LNCaP clone FGC (cell line): Measurements from ENCODE around the gene GUCY2D.
"Not testable (repeated sequence)": the region's sequence is repeated elsewhere in the genome, so short reads cannot be mapped to it uniquely, and the experiment has no call there.

Experiments
- DNase-seq: peaks from one replicate; pipeline ENCODE4 v3.0.0-alpha.2; 2011; ENCODE audit warnings: low read depth
- H3K4me3 ChIP-seq: 2 replicates; pipeline ENCODE4 v1.5.1; 2011; ENCODE audit warnings: mild to moderate bottlenecking, low read depth, low read length, control low read depth
- TF ChIP-seq, protein P1 (sequence below): IDR thresholded peaks from 2 replicates; pipeline ENCODE4 v1.5.1; 2012; ENCODE audit warnings: mild to moderate bottlenecking; ENCODE audit not compliant: control insufficient read depth, insufficient read depth; ENCODE audit errors: extremely low read depth

Gene GUCY2D

DNA sequence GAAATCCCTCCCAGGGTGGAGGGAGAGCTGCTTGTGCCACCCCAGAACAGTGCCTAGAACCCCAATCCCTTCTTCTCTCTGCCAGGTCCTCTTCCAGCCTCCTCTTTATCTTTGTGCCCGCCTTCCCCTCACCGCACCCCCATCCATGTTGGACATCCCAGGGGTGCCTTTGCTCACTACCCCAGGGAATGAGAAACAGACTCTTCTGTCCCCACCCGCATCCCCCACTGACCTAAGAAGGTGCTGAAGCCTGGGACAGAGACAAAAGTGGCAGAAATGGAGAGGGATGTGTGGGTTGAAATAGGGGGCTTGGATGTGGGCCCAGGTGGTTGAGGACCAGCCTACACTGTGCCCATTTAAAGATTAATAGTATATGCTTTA lies 53.4 kb downstream of the GUCY2D start:
- TF ChIP-seq, protein P1, sequence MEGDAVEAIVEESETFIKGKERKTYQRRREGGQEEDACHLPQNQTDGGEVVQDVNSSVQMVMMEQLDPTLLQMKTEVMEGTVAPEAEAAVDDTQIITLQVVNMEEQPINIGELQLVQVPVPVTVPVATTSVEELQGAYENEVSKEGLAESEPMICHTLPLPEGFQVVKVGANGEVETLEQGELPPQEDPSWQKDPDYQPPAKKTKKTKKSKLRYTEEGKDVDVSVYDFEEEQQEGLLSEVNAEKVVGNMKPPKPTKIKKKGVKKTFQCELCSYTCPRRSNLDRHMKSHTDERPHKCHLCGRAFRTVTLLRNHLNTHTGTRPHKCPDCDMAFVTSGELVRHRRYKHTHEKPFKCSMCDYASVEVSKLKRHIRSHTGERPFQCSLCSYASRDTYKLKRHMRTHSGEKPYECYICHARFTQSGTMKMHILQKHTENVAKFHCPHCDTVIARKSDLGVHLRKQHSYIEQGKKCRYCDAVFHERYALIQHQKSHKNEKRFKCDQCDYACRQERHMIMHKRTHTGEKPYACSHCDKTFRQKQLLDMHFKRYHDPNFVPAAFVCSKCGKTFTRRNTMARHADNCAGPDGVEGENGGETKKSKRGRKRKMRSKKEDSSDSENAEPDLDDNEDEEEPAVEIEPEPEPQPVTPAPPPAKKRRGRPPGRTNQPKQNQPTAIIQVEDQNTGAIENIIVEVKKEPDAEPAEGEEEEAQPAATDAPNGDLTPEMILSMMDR: no peak
- H3K4me3 ChIP-seq: no peak overlapping the region
- no peak for DNase-seq

DNA sequence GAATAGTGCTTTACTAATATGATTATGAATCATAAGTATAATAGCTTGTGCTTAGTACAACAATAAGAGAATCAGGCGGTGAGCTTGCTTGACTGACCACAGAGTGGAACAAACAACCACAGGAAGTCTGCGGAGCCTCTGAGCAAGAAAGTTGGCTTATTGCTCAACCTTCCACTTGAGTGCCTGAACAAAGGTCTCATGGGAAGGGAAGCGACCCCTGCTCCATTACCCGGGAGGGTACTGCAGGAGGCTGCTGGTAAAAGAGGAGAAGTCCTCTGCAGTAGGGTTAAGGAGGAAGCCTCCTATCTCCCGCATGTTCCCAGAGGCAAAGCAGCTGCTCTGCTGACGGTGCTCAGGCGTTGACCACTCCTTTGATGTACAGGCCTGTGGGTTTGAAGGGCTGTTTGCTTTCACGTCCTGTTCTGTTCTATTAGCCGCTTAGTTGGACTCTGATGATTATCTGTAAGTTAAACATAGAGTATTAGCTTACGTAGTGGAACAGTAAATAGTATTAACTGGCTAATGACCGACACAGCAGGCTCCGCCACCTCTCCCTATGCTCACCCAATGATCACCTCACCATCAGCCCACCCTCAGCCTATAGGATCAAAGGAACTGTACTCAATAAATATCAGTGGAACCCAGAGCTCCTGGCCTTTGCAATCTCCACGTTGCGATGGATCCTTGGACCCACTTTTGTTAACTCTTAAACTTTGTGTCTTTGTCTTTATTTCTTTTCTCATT lies 54.0 kb downstream of the GUCY2D start:
- peak; percentile 100 for DNase-seq
- H3K4me3 ChIP-seq: peak overlapping the region; percentile 61
- TF ChIP-seq, protein P1: no peak

- TF ChIP-seq, protein P1: no peak
- H3K4me3 ChIP-seq: peak overlapping the region; percentile 61
- DNase-seq: peak; percentile 50
These were observed 54.7 kb downstream of the GUCY2D start for GRCh38 chr17:8056976-8057625.

GRCh38 chr17:8057691-8058114 lies 55.3 kb downstream of the GUCY2D start:
- peak overlapping the region; percentile 61 for H3K4me3 ChIP-seq
- TF ChIP-seq, protein P1: peak; percentile 89
- peak; percentile 80 for DNase-seq

DNA sequence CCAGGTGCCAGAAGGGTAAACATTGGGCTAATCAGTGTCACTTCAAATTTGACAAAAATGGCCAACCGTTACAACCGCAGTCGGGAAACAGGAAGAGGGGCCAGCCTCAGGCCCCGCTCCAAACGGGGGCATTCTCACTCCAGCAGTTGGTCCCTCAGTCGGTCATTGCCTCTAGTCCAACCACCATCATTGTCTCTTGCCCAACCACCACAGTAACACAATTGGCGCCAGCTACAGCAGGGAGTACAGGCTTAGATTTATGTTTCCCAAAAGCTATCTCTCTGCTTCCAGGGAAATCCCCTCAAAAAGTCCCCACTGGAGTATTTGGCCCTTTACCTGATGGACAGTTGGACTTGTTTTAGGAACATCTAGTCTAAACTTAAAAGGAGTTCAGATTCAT lies 56.7 kb downstream of the GUCY2D start:
- H3K4me3 ChIP-seq: peak overlapping the region; percentile 61
- no peak for DNase-seq

DNA sequence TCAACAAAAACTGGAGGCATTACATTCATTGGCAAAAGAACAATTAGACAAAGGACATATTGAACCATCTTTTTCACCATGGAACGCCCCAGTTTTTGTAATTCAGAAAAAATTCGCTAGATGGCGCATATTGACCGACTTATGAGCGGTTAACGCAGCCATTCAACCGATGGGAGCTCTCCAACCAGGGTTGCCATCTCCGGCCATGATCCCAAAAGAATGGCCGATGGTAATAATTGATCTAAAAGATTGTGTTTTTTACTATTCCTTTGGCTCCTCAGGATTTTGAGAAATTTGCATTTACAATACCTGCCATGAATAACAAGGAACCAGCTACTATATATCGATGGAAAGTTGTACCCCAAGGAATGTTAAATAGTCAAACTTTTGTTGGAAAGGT lies 57.9 kb downstream of the GUCY2D start:
- DNase-seq: peak; percentile 82
- TF ChIP-seq, protein P1: peak; percentile 61
- peak overlapping the region; percentile 61 for H3K4me3 ChIP-seq

More for the DNA sequence above, 56.7 kb downstream of the GUCY2D start:
- TF ChIP-seq, protein P1: no peak

DNA sequence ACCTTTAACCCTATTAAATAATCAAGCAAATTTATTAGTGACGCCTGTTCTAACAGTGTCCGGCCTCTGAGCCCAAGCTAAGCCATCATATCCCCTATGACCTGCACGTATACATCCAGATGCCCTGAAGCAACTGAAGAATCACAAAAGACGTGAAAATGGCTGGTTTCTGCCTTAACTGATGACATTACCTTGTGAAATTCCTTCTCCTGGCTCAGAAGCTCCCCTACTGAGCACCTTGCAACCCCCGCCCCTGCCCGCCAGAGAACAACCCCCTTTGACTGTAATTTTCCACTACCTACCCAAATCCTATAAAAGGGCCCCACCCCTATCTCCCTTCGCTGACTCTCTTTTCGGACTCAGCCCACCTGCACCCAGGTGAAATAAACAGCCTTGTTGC lies 59.4 kb downstream of the GUCY2D start:
- not testable (repeated sequence) for DNase-seq, H3K4me3 ChIP-seq
